ENCODE results near the gene UBN1. TPM values are rescaled to one million over a fixed set of nuclear protein-coding genes. Genes with fewer than 3 reads are reported as not detected.

Gene UBN1
- total and polyA plus RNA-seq, 2 of the 13 experiments (the other 11 are each of a cell fraction or from before 2014, with no cell fraction given) = 10.6 to 23.5 TPM

GRCh38 chr16:4915226-4915761 lies 68.0 kb downstream of the UBN1 start (continued):
- TF ChIP-seq ZNF281 (CRISPR knock-in tag; IDR thresholded peaks at IDR 0.05; ENCODE audit: borderline replicate concordance) (no peak), ZFX (CRISPR knock-in tag; IDR thresholded peaks at IDR 0.05; ENCODE audit: low read depth) (peak; percentile 66), CHD2 (IDR thresholded peaks at IDR 0.05; ENCODE audit: low read depth, low read length) (no peak), PRMT3 (CRISPR knock-in tag; IDR thresholded peaks at IDR 0.05; ENCODE audit: borderline replicate concordance, low read depth) (no peak), RORA (CRISPR knock-in tag; IDR thresholded peaks at IDR 0.05) (no peak), DR1 (CRISPR knock-in tag; IDR thresholded peaks at IDR 0.05) (no peak), TBX3 (IDR thresholded peaks at IDR 0.05; ENCODE audit: borderline replicate concordance) (no peak), HNRNPLL (IDR thresholded peaks at IDR 0.05; ENCODE audit: low read depth, low read length, poor library complexity, severe bottlenecking) (no peak)

- H4K20me1 ChIP-seq (ENCODE audit: insufficient read depth, low read length) = no peaks in the 10 kb centered on the region
- DNase-seq (ENCODE audit: low spot score) (no peak), FAIRE-seq (no peak), ATAC-seq (no peak)
- no TSS peak for BruUV-seq (replicated peaks)
- no peak overlapping the region for H3K9ac ChIP-seq (ENCODE audit: insufficient read depth, low read depth, low read length)
- no peaks in the 10 kb centered on the region for H3K27me3 ChIP-seq (ENCODE audit: control insufficient read depth in 1 of 2, insufficient read depth in 2 of 2, low read length in 2 of 2)
- WGBS (ENCODE audit: low lambda C conversion rate) = 68% methylated on average over 4 of the region's 4 CpGs
- H3K4me3 ChIP-seq (replicated peaks in 1 of 3; ENCODE audit: insufficient read depth in 1 of 3, low read depth in 2 of 3, low read length in 3 of 3) = no peak overlapping the region
- H3K79me2 ChIP-seq (ENCODE audit: insufficient read depth, low read length) = no peaks in the 10 kb centered on the region
- no peaks in the 10 kb centered on the region for H3K9me3 ChIP-seq (ENCODE audit: low read length)
- H3K4me2 ChIP-seq (ENCODE audit: low read depth, low read length) = no peak overlapping the region
- no peak overlapping the region for H2AFZ ChIP-seq (ENCODE audit: low read length)
- intact Hi-C loops (cut with micrococcal nuclease; ENCODE audit: unreplicated experiment) (no loop called here), in situ Hi-C loops (cut with HindIII; ENCODE audit: extremely low pct_ligation_motif_present, low pct_unique_long_range_greater_than_20kb) (no loop called here)
- ChIA-PET POLR2A (no interaction called here), CTCF (ENCODE audit: low intra/inter-chr PET ratio, low total read pairs) (no interaction called here)
- H3K36me3 ChIP-seq (replicated peaks in 1 of 2; ENCODE audit: control insufficient read depth in 1 of 2, insufficient read depth in 2 of 2, low read length in 2 of 2) = no peaks in the 10 kb centered on the region
- H3K4me1 ChIP-seq (ENCODE audit: insufficient read depth, low read length) = peaks cover 32% of the 10 kb centered on the region
- no peak overlapping the region for H3K27ac ChIP-seq (ENCODE audit: extremely low read length, insufficient read depth, low read length)
- TF ChIP-seq ZNF83 (CRISPR knock-in tag; IDR thresholded peaks at IDR 0.05; ENCODE audit: borderline replicate concordance) (no peak), ZNF740 (CRISPR knock-in tag; IDR thresholded peaks at IDR 0.05) (no peak), GABPA (IDR thresholded peaks at IDR 0.05; ENCODE audit: low read depth, low read length) (no peak), GABPA (CRISPR knock-in tag; IDR thresholded peaks at IDR 0.05; ENCODE audit: low read depth) (no peak), ZNF597 (CRISPR knock-in tag; IDR thresholded peaks at IDR 0.05) (no peak)
Measured at GRCh38 chr16:4917117-4917516, 69.8 kb downstream of the UBN1 start.

Measured in HepG2 (cell line).